Mucosa of rectum (tissue), 2 donors: Measurements from ENCODE around the gene CNTD1.
"Not testable (repeated sequence)": the region's sequence is repeated elsewhere in the genome, so short reads cannot be mapped to it uniquely, and the experiment has no call there.

ENCODE experiments used
- H3K27ac ChIP-seq, 2 donors: one replicate each; pipeline ENCODE4 v1.7.0; 2013; ENCODE audit warnings: inconsistent platforms in 2 of 2, low read depth in 2 of 2, low read length in 2 of 2
- H3K27me3 ChIP-seq, 2 donors: one replicate each; pipeline ENCODE4 v1.7.0; 2013; ENCODE audit warnings: low read length in 2 of 2; ENCODE audit not compliant: control insufficient read depth in 2 of 2, insufficient read depth in 2 of 2
- H3K36me3 ChIP-seq, 2 donors: one replicate each; pipeline ENCODE4 v1.7.0; 2013; ENCODE audit warnings: low read length in 2 of 2; ENCODE audit not compliant: control insufficient read depth in 2 of 2, insufficient read depth in 2 of 2
- H3K4me1 ChIP-seq, 2 donors: one replicate each; pipeline ENCODE4 v1.7.0; 2013; ENCODE audit warnings: low read length in 2 of 2, mild to moderate bottlenecking in 1 of 2; ENCODE audit not compliant: control insufficient read depth in 2 of 2, insufficient read depth in 2 of 2
- H3K4me3 ChIP-seq, 2 donors: one replicate each; pipeline ENCODE4 v1.7.0; 2013; ENCODE audit warnings: low read length in 2 of 2
- H3K9ac ChIP-seq, 2 donors: one replicate each; pipeline ENCODE4 v1.7.0; 2013; ENCODE audit warnings: low read length in 2 of 2, low read depth in 1 of 2, mild to moderate bottlenecking in 1 of 2
- H3K9me3 ChIP-seq, 2 donors: one replicate each; pipeline ENCODE4 v1.7.0; 2013; ENCODE audit warnings: low read length in 2 of 2; ENCODE audit not compliant: control insufficient read depth in 2 of 2
- donor health status: healthy.
- donor health status: Normal muscosa, but diverticular disease.

Gene CNTD1

DNA sequence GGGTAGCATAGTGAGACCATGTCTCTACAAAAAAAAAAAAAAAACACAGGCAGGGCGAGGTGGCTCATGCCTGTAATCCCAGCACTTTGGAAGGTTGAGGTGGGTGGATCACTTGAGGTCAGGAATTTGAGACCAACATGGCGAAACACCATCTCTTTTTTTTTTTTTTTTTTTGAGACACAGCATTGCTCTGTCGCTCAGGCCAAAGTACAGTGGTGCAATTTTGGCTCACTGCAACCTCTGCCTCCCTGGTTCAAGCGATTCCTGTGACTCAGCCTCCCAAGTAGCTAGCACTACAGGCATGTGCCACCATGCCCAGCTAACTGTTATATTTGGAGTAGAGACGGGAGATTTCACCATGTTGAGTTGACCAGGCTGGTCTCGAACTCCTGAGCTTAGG is 32.5 kb upstream of the CNTD1 start:
- peaks cover 0 to 10% of the 10 kb centered on the region in 2 donors for H3K27me3 ChIP-seq
- H3K9me3 ChIP-seq = no peaks in the 10 kb centered on the region
- no peak overlapping the region for H3K27ac ChIP-seq
- no peak overlapping the region for H3K9ac ChIP-seq
- no peaks in the 10 kb centered on the region for H3K36me3 ChIP-seq
- H3K4me1 ChIP-seq = peaks cover 0 to 3% of the 10 kb centered on the region in 2 donors
- H3K4me3 ChIP-seq = no peak overlapping the region

DNA sequence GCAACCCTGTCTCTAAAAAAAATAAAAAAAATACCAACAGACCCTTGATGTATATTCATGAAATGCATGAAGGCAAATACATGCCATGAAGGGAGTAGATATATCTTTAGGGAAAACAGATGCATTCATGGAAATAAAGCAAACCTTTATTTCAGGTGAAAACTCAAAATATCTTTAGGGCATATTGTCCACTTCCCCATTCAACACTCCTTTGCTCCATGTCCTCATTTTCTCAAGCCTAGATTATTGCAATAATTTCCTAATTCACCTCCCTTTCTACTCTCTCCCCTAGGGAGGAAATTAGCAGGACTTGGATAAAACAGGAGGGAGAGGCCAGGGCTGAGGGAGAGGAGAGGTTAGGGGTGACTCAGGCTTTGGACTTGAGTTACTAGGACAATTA is 31.1 kb upstream of the CNTD1 start:
- Histone ChIP-seq H3K27ac (no peak overlapping the region), H3K4me3 (no peak overlapping the region), H3K4me1 (peaks cover 0 to 2% of the 10 kb centered on the region in 2 donors), H3K9me3 (no peaks in the 10 kb centered on the region), H3K9ac (no peak overlapping the region), H3K36me3 (no peaks in the 10 kb centered on the region), H3K27me3 (no peaks in the 10 kb centered on the region)

DNA sequence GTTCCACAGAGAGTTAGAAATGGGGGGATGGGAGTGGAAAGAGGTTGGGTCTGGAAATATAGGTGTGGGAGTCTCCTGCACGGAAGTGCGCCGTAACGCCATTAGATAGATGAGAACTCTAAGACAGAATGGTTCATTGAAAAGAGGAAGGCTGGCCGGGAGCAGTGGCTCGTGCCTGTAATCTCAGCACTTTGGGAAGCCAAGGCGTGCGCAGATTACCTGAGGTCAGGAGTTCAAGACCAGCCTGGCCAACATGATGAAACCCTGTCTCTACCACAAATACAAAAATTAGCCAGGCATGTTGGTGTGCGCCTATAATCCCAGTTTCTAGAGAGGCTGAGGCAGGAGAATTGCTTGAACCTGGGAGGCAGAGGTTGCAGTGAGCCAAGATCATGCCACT is 30.7 kb upstream of the CNTD1 start:
- not testable (repeated sequence) for H3K9ac ChIP-seq, H3K4me1 ChIP-seq

DNA sequence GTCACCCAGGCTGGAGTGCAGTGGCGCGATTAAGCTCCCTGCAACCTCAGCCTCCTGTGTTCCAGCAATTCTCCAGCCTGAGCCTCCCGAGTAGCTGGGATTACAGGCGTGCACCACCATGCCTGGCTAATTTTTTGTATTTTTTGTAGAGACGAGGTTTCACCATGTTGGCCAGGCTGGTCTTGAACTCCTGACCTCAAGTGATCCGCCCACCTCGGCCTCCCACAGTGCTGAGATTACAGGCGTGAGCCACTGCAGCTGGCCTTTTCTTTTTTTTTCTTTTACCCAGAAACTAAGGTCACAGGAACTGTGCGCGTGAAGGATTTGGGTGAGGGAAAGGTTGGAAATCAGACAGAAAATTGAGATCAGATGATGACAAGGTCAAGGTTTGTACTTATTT is 28.7 kb upstream of the CNTD1 start:
- not testable (repeated sequence) for H3K27me3 ChIP-seq, H3K4me3 ChIP-seq, H3K9me3 ChIP-seq, H3K9ac ChIP-seq, H3K36me3 ChIP-seq, H3K27ac ChIP-seq
- peaks cover 7 to 13% of the 10 kb centered on the region in 2 donors for H3K4me1 ChIP-seq

More for the DNA sequence above, 30.7 kb upstream of the CNTD1 start:
- H3K4me3 ChIP-seq, H3K27me3 ChIP-seq, H3K36me3 ChIP-seq, H3K27ac ChIP-seq, H3K9me3 ChIP-seq: not testable (repeated sequence)

DNA sequence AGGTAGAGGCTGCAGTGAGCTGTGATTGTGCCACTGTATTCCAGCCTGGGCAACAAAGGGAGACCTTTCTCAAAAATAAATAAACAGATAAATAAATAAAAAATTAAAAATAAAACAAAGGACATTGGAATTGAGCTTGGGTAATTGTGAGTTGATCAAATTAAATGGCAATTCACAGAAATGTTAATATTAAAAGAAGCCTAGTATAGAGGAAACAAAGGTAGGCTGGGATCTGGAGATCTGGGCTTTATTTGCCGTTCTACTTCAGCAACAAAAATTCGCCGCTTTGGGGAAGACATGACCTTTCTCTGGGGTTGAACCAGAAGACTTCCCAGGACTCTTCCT is 25.7 kb upstream of the CNTD1 start:
- Histone ChIP-seq H3K9me3 (no peaks in the 10 kb centered on the region), H3K36me3 (peaks cover 12 to 22% of the 10 kb centered on the region in 2 donors), H3K4me3 (peak overlapping the region; percentile 95 to 98), H3K27me3 (no peaks in the 10 kb centered on the region), H3K4me1 (peaks cover 7 to 13% of the 10 kb centered on the region in 2 donors), H3K9ac (peak overlapping the region; percentile 89 to 99), H3K27ac (peak overlapping the region in 1 of 2 donors; percentile 84)

DNA sequence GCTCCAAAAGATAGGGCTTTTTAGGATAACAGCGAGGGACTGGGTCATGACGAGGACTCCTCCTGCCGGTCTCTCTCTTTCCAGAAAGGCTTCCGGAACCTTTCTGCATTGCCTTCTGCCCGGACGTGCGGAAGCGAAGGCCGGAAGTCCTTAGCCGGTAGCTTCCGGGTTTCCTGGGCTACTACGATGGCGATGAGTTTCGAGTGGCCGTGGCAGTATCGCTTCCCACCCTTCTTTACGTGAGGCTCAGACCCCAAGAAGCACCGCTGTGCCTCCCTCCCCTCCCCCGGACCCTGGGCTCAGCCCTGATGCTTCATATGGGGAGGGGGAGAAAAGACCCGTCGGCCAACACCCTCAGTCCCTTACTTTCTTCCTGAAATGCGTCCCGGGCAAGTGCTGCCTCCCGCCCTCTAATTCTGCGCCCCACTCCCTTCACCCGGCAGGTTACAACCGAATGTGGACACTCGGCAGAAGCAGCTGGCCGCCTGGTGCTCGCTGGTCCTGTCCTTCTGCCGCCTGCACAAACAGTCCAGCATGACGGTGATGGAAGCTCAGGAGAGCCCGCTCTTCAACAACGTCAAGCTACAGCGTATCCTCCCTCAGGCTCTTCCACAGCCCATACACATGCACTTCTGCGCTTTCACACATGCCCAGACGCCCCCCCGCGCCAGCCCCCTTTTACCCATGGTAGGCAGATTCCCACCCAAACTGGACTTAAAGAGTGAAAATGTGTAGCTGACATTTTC is 25.2 kb upstream of the CNTD1 start, which contains the start of gene VPS25:
VPS25 (plus strand) TSS at position 160 of the 746 bp plus-strand sequence; CDS start at position 187, 27 bp downstream.
- H3K9ac ChIP-seq = peak within 1 kb of the TSS; percentile 89 to 99
- H3K27me3 ChIP-seq = no peaks in the 10 kb centered on the region
- no peaks in the 10 kb centered on the region for H3K9me3 ChIP-seq
- H3K4me1 ChIP-seq = peaks cover 8 to 14% of the 10 kb centered on the region in 2 donors
- H3K4me3 ChIP-seq = peak within 1 kb of the TSS; percentile 95 to 98
- peak within 1 kb of the TSS; percentile 78 to 84 for H3K27ac ChIP-seq
- peaks cover 14 to 27% of the 10 kb centered on the region in 2 donors for H3K36me3 ChIP-seq

DNA sequence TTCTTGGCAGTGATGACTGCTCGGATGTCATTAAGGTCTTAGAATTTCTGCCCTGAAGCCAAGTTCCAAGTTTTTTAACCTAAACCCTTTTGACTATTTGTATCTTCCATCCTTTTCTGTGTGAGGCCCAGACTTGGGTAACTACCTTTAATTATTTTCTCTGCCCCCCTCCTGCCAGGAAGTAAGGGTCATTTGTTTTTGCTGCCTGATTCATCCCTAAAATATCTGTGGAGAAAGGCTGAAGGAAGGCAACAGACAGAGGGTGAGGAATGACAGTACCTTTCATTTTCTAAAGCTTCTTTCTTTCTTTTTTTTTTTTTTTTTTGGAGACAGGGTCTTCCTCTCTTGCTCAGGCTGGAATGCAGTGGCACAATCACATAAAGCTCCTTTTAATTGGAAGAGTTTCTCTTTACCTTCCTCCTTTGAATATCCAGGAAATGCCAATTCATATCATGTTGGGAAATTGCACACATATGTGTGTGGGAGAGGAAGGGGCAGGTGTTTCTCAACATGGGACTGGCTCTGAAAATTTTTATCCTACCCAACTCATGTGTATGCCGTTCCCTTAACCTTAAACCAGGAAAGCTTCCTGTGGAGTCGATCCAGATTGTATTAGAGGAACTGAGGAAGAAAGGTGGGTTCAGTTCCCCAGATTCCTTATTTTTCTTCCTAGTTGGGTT is 24.5 kb upstream of the CNTD1 start:
- Histone ChIP-seq H3K9ac (peak overlapping the region; percentile 89 to 99), H3K36me3 (peaks cover 14 to 35% of the 10 kb centered on the region in 2 donors)

DNA sequence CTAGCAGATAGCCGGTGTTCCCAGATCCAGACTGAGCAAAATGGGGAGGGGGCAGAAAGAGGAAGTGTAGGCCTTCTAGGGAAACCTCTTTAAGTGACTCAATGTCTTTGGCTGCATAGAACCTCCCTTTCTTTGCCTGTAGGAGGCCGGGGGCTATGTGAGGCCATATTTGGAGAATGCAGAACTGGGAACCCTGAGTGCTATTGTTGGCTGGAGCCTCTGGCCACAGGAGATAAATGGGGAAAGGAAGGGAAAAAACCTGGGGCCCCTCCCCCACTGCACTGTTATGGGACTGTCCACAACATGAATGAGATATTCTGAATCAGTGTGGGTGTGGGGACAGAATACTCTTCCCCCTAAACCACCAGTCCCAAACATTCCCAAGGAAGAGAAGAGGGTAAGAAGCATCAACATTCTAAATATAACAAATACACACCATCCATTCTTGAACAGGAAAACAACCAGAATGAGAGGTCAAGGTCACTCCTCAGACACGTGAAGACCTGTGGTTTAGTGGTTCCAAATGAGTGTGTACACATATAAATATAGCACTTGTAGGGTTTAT is 23.0 kb upstream of the CNTD1 start:
- Histone ChIP-seq H3K4me3 (no peak overlapping the region), H3K36me3 (peaks cover 14 to 36% of the 10 kb centered on the region in 2 donors), H3K9ac (no peak overlapping the region), H3K4me1 (peaks cover 25 to 31% of the 10 kb centered on the region in 2 donors), H3K9me3 (no peaks in the 10 kb centered on the region), H3K27ac (no peak overlapping the region), H3K27me3 (peaks cover 0 to under 1% of the 10 kb centered on the region in 2 donors)

More for the DNA sequence above, 24.5 kb upstream of the CNTD1 start:
- Histone ChIP-seq H3K4me1 (peaks cover 15 to 22% of the 10 kb centered on the region in 2 donors), H3K27ac (peak overlapping the region in 1 of 2 donors; percentile 78), H3K9me3 (no peaks in the 10 kb centered on the region), H3K27me3 (no peaks in the 10 kb centered on the region), H3K4me3 (peak overlapping the region; percentile 95 to 98)

DNA sequence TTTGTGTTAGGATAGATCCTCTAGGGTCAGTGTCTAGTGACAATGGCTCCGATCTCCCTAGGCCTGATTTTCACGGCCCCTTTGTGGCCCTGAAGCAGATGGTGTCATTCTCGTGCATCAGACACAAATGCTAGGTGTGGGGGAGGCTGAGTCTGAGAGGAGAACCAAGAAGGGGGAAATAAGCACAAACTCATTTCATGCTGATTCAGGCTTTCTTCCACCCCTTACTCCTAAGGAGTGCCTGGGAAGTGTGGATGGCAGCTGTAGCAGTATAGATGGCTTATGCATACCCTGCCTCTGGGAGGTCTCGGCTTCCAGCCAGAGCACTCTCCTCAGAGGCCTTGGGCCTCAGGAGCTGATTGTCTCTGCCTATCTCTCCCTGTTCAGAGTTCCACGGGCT is 20.1 kb upstream of the CNTD1 start:
- Histone ChIP-seq H3K9ac (no peak overlapping the region), H3K4me1 (peaks cover 32 to 38% of the 10 kb centered on the region in 2 donors), H3K9me3 (no peaks in the 10 kb centered on the region), H3K27ac (peak overlapping the region; percentile 92 to 94), H3K27me3 (peaks cover 5 to 18% of the 10 kb centered on the region in 2 donors), H3K4me3 (no peak overlapping the region), H3K36me3 (peaks cover 14 to 36% of the 10 kb centered on the region in 2 donors)
